Adipocyte (in vitro differentiated cells): Measurements from ENCODE around the gene CTSA.
"Not testable (repeated sequence)": the region's sequence is repeated elsewhere in the genome, so short reads cannot be mapped to it uniquely, and the experiment has no call there.

Experiments
- DNase-seq: peaks from one replicate; pipeline ENCODE4 v3.0.0-alpha.2; 2015; ENCODE audit warnings: low read depth
- H3K27me3 ChIP-seq: replicated peaks from 2 replicates; pipeline ENCODE4 v1.7.0; 2013; ENCODE audit warnings: mild to moderate bottlenecking, low read length, moderate library complexity; ENCODE audit not compliant: control insufficient read depth, insufficient read depth
- H3K36me3 ChIP-seq: 2 replicates; pipeline ENCODE4 v1.7.0; 2013; ENCODE audit warnings: low read length, mild to moderate bottlenecking, moderate library complexity; ENCODE audit not compliant: control insufficient read depth, insufficient read depth, severe bottlenecking
- H3K4me1 ChIP-seq: 2 replicates; pipeline ENCODE4 v1.7.0; 2013; ENCODE audit warnings: mild to moderate bottlenecking, low read length, moderate library complexity; ENCODE audit not compliant: control insufficient read depth, insufficient read depth
- H3K4me3 ChIP-seq: 2 replicates; pipeline ENCODE4 v1.7.0; 2013; ENCODE audit warnings: mild to moderate bottlenecking, low read length, moderate library complexity
- H3K9ac ChIP-seq: 2 replicates; pipeline ENCODE4 v1.7.0; 2013; ENCODE audit warnings: mild to moderate bottlenecking, low read length, moderate library complexity
- H3K9me3 ChIP-seq: 2 replicates; pipeline ENCODE4 v1.7.0; 2013; ENCODE audit warnings: mild to moderate bottlenecking, low read length, moderate library complexity; ENCODE audit not compliant: control insufficient read depth

Gene CTSA

GRCh38 chr20:45867819-45868176 lies 23.3 kb upstream of the CTSA start:
- H3K4me1 ChIP-seq = peaks cover 12% of the 10 kb centered on the region
- no peaks in the 10 kb centered on the region for H3K36me3 ChIP-seq
- no peaks in the 10 kb centered on the region for H3K27me3 ChIP-seq
- no peak overlapping the region for H3K4me3 ChIP-seq
- H3K9me3 ChIP-seq = no peaks in the 10 kb centered on the region
- peak overlapping the region; percentile 41 for H3K9ac ChIP-seq
- DNase-seq = peak; percentile 34

GRCh38 chr20:45872626-45873025 lies 18.5 kb upstream of the CTSA start:
- peaks cover 7% of the 10 kb centered on the region for H3K4me1 ChIP-seq

GRCh38 chr20:45873409-45874103 lies 17.6 kb upstream of the CTSA start:
- H3K4me1 ChIP-seq = peaks cover 7% of the 10 kb centered on the region
- H3K27me3 ChIP-seq = no peaks in the 10 kb centered on the region
- no peak overlapping the region for H3K4me3 ChIP-seq
- no peak overlapping the region for H3K9ac ChIP-seq
- no peaks in the 10 kb centered on the region for H3K9me3 ChIP-seq
- DNase-seq = no peak
- H3K36me3 ChIP-seq = peaks cover 10% of the 10 kb centered on the region

More at GRCh38 chr20:45872626-45873025, 18.5 kb upstream of the CTSA start:
- Histone ChIP-seq H3K27me3 (no peaks in the 10 kb centered on the region), H3K9ac (no peak overlapping the region), H3K9me3 (no peaks in the 10 kb centered on the region), H3K36me3 (peaks cover 10% of the 10 kb centered on the region), H3K4me3 (no peak overlapping the region)
- no peak for DNase-seq

GRCh38 chr20:45874104-45874481 lies 17.0 kb upstream of the CTSA start:
- peaks cover 10% of the 10 kb centered on the region for H3K4me1 ChIP-seq
- not testable (repeated sequence) for DNase-seq, H3K9ac ChIP-seq, H3K4me3 ChIP-seq, H3K27me3 ChIP-seq, H3K9me3 ChIP-seq
- H3K36me3 ChIP-seq = peaks cover 10% of the 10 kb centered on the region

- Histone ChIP-seq H3K36me3 (peaks cover 10% of the 10 kb centered on the region), H3K27me3 (no peaks in the 10 kb centered on the region), H3K9ac (no peak overlapping the region), H3K4me1 (peaks cover 10% of the 10 kb centered on the region), H3K4me3 (no peak overlapping the region), H3K9me3 (no peaks in the 10 kb centered on the region)
- no peak for DNase-seq
These were observed 16.6 kb upstream of the CTSA start for GRCh38 chr20:45874576-45874975.

- Histone ChIP-seq H3K36me3 (peaks cover 19% of the 10 kb centered on the region), H3K9me3 (no peaks in the 10 kb centered on the region), H3K4me3 (no peak overlapping the region), H3K9ac (peak overlapping the region; percentile 20), H3K4me1 (peaks cover 18% of the 10 kb centered on the region), H3K27me3 (no peaks in the 10 kb centered on the region)
- peak; percentile 29 for DNase-seq
These were observed 12.9 kb upstream of the CTSA start for GRCh38 chr20:45878076-45878761.

GRCh38 chr20:45880988-45881788 lies 9.9 kb upstream of the CTSA start, which contains the start of gene ZSWIM1:
Gene ZSWIM1 (plus strand): TSS chr20:45881227. CDS start chr20:45882593, 1,366 bp downstream.
- Histone ChIP-seq H3K9me3 (no peaks in the 10 kb centered on the region), H3K9ac (peak within 1 kb of the TSS; percentile 97), H3K27me3 (no peaks in the 10 kb centered on the region), H3K4me3 (peak within 1 kb of the TSS; percentile 99), H3K36me3 (peaks cover 27% of the 10 kb centered on the region), H3K4me1 (peaks cover 29% of the 10 kb centered on the region)
- DNase-seq = peak; percentile 100

DNA sequence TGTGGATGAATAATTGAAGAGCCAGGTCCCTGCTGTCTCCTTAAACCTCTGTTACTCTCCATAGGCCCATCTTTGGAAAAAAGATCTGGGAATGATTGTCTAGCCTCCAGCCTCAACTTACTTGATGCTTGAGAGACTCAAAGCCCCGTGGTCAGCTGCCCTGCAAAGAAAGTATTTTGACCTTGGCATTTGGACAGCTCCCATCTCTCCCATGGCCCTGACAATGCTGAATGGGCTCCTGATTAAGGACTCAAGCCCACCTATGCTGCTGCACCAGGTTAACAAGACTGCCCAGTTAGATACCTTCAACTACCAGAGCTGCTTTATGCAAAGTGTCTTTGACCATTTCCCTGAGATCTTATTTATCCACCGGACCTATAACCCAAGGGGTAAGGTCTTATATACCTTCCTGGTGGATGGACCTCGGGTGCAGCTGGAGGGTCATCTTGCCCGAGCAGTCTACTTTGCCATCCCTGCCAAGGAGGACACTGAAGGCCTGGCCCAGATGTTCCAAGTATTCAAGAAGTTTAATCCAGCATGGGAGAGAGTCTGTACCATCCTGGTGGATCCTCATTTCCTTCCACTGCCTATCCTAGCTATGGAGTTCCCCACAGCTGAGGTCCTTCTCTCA lies 8.6 kb upstream of the CTSA start:
- H3K4me1 ChIP-seq = peaks cover 29% of the 10 kb centered on the region
- H3K36me3 ChIP-seq = peaks cover 17% of the 10 kb centered on the region
- no peaks in the 10 kb centered on the region for H3K9me3 ChIP-seq
- H3K4me3 ChIP-seq = no peak overlapping the region
- no peak for DNase-seq
- H3K9ac ChIP-seq = no peak overlapping the region
- H3K27me3 ChIP-seq = no peaks in the 10 kb centered on the region

DNA sequence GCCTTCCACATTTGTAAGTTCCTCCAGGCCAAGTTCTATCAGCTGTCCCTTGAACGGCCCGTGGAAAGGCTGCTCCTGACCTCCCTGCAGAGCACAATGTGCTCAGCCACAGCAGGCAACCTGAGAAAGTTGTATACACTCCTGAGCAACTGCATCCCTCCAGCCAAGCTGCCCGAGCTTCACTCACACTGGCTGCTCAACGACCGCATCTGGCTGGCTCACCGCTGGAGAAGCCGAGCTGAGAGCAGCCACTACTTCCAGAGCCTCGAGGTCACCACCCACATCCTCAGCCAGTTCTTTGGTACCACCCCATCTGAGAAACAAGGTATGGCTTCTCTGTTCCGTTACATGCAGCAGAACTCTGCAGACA lies 8.1 kb upstream of the CTSA start:
- H3K27me3 ChIP-seq = no peaks in the 10 kb centered on the region
- DNase-seq = no peak
- no peak overlapping the region for H3K9ac ChIP-seq
- H3K4me1 ChIP-seq = peaks cover 27% of the 10 kb centered on the region
- H3K36me3 ChIP-seq = peaks cover 17% of the 10 kb centered on the region
- no peak overlapping the region for H3K4me3 ChIP-seq
- no peaks in the 10 kb centered on the region for H3K9me3 ChIP-seq

DNA sequence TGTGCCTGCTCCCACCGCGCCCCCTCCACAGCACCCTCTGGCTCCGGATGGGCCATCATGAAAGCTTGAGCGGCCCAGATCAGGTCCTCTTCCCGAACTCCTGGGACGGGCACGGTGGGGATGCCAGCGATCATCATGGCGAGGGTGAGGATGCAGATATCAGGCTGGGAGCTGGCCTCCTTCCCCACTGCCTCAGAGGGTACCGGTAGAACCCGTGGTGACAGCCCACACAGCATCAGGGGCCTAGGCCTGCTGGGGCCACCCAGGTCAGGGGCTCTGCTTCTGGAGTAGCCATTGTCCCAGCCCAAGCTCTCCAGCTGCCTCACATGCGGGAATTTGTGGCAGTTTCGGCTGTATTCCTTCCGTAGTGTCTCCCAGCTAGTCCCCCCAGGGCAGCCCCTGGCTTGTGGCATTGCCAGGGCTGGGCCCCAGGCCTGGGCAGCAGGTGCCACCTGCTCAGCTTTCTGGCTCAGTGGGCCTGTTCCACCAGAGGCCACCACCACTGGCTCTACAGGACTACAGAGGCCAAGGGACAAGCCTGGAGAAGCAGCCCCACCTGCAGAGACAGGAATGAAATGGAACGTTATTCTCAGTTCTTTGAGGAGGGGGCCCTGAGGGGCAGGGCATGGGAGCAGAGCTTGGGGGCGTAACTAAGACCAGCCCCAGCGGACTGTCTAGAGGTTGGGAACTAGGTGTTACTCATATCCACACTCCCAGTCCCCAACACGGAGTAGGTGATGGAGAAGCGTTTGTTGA lies 4.4 kb upstream of the CTSA start:
- DNase-seq = no peak
- H3K36me3 ChIP-seq = peaks cover 17% of the 10 kb centered on the region

More for the DNA sequence above, 4.4 kb upstream of the CTSA start:
- H3K27me3 ChIP-seq = no peaks in the 10 kb centered on the region
- H3K4me1 ChIP-seq = peaks cover 26% of the 10 kb centered on the region
- H3K9me3 ChIP-seq = no peaks in the 10 kb centered on the region
- H3K9ac ChIP-seq = no peak overlapping the region
- no peak overlapping the region for H3K4me3 ChIP-seq
